Renal cortex interstitium (tissue), 11 donors: Measurements from ENCODE around the gene SGO2. TPM values are rescaled to one million over a fixed set of nuclear protein-coding genes. Genes with fewer than 3 reads are reported as not detected.
A peak's percentile ranks its signal among the peaks of the same experiment; 100 is the strongest.

Source experiments
- DNase-seq, 11 donors: peaks; one replicate each; pipeline ENCODE4 v3.0.0-alpha.2; 2013; ENCODE audit warnings: low read depth in 9 of 11, low spot score in 4 of 11; ENCODE audit errors: extremely low read depth in 1 of 11
- polyA plus RNA-seq, 3 donors: library from polyadenylated mRNA; unstranded; fragments of 120-200 nt; gene quantifications; one replicate each; pipeline ENCODE4 v1.2.1, GENCODE V29; 2013; ENCODE audit not compliant: insufficient read length in 3 of 3

SGO2 gene
- polyA plus RNA-seq, 3 donors = 12.7 to 19.2 (median 15.7) TPM

DNA sequence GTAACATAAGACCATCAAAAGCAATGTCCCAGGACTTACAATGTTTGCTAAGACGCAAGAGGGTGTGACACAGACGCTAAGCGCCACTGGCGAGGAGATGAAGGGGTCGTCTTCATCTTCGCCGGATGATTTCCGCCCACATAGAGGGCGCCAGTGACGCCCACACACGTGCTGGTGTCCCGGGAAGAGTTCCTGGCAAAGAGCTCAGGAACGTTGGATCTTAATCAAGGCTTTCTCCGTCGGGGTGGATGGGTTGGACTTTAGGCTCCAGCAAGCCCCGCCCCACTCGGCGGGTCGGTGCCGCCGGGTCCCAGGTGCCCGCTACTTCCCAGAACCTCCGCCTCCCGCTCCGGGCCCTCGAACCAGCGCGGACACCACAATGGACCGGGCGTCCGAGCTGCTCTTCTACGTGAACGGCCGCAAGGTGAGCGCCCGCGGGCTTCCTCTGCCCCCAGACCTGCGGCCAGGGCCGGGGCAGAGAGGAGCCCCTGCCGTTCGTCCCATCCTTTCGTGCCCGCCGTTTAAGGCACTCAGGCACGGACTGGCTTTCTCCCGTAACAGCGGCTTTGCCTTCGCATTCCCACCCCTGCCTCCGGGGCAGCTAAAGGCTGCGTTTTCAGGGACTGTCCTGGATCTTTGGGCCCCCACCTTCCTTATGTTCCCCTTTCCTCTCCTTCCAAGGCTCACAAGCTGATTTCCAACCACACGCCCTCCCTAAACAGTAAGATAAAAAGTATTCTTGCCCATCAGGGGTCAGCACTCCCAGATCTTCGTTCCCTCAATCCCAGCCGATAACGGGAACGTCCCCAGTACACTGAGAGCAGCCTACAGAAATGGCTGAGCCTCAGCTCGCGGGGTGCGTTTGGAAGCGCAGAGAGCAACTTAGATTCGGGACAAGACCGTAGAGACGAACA lies 60.0 kb downstream of the SGO2 start, which contains the start of gene AOX1:
Gene AOX1 (plus strand): TSS at position 285 of the 914 bp plus-strand sequence. CDS start 95 bp downstream, at position 380.
- peak in 5 of 11 donors; percentile 30 to 52 (median 41) for DNase-seq

DNA sequence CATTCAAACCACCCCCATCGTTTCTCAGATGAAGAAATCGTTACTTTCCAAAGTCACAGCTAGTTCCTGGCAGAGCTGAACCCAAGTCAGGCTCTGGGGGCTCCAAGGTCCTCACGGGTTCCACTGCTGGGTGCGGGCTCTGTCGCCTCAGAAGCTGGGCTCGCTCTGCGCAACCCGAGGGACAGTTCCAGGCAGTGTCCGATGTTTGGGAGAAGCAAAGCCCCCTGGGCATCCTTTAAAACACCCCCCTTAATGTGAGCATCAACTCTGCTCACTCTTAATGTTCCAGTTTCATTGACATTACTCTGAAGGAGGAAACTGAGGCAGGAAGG lies 60.6 kb downstream of the SGO2 start:
- no peak for DNase-seq

DNA sequence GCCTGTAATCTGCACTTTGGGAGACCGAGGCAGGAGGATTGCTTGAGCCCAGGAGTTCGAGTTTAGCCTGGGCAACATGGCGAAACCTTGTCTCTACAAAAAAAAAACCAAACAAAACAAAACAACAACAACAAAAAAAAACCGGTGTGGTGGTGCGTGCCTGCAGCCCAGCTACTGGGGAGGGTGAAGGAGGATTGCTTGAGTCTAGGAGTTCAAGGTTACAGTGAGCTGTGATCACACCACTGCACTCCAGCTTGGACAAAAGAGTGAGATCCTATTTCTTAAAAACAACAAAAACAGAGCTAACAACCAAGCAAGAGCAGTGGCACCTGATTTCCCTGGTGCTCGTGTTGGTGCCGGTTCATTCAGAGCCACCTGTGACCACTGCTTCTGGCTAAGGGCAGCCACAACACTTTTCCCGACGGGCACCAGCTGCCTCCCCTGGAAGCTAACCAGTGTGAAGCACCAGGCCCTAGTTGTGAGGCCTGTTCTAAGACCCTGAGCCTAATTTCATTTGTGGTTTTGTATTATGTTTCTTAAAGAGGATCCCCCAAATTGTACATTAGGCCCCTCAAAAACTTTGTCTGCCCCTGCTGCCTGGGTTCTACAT lies 61.1 kb downstream of the SGO2 start:
- DNase-seq = no peak

DNA sequence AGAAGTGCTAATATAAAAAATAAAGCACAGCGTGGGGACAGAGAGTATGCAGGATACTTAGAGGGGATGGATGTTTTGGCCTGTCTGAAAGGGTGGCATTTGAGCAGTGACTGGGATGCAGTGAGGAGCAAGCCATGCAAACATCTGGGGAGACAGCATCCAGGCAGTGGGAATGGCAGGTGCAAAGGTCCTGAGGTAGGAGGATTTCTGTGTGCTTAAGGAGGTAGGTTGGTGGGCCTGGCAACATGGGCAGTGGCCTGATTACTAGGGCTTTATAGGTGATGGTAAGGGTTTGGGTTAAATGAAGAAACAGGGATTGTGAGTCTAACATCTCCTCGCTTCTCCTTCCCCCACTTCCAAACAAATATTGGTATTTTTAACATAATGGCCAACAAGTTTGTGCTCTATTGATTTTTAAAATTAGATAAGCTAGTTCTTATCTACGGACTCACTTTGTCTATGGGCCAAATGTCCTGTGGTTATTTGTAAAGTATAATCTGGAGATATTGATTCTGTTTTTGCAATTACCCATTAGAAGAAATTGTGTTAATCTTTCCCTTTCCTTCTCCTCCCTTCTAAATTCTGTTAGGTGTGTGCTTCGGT lies 62.2 kb downstream of the SGO2 start:
- no peak for DNase-seq

- no peak for DNase-seq
These were observed 64.1 kb downstream of the SGO2 start for GRCh38 chr2:200590090-200590489.

DNA sequence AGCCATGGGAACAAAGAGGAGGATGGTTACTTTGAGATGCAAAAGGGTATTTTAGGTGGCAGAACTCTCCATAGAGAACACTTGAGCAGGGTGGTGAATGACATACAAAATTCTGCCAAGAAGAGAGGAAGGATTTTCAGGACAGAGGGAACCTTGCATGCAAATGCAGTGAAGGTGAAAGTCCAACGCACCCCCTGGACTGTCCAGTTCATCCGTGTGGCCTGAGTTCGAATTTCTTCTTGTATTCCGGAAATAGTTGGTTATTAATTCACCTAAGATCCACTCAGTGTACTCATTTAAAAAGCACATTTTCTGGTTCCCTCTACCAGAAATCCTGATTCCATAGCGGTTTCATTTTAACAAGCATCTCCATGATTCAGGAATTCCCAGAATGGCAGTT lies 65.3 kb downstream of the SGO2 start:
- no peak for DNase-seq

GRCh38 chr2:200592406-200593075 lies 66.5 kb downstream of the SGO2 start:
- DNase-seq = peak in 5 of 11 donors; percentile 30 to 52 (median 33)

DNA sequence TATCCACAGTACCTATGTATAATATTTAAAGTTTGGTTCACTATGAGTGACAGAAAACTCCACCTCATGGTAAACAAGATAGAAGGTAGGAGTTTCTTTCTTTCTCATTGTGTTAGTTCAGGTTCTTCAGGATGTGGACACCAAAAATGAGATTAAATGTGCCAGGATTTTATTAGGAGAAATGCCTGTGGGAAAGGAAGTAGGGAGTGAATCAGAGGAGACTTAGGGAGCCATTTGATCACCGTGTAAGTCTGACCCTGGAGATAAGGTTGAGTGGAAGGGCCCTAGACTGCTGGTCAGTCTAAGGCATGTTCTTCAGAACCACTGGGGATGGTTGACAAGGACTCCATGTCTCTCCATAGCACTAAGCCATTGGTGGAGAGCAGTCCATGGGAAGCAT lies 67.9 kb downstream of the SGO2 start:
- no peak for DNase-seq

DNA sequence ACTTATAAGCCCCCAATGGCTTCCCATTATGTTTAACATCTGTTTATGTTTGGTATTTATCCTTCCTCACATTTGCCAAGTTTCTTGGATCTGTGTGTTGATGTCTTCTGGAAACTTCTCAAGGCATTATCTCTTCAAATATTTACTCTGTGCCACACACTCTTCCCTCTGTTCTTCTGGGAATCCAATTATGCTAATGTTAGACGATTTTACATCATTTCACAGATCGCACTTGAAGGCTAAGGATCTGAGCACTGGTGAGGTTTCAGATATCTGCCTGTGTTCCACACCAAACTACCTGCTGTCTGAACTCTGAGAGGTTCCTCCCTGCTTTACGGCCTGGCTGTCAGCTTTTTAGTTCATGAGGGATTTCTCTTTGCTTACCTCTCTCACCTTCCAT lies 69.9 kb downstream of the SGO2 start:
- no peak for DNase-seq

DNA sequence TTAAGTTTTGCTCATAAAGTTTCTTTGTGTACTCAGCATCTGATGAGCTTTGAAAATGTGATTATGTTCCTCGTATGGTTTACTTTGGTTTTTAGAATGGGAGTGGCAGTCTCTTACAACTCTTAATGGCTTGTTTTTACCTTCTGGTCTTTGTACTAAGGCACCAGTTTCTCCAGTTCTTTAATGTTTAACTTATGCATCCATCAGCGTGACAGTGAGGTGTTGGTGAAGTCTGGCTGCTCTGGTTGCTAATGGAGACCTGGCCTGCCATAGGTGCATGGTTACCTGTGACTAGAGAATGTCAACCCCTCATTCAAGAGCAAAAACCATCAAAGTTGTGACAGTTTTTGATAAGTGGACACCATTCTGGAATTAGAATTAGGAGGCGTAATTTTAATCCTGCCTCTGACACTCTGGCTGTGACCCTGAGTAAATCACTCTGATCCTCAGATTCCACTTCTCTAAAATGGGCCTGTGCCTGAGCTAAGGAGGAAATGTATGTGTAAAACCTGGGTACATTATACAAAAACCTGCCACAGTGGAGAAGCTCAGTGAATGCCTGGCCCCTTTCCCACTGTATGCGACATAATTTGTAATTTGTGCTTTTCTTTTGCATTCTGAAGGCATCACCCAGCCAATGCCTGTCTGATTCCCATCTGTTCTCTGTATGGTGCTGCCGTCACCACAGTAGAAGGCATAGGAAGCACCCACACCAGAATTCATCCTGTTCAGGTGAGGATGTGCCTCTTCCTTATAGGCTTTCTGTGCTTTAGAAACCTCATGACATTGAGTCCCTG lies 71.0 kb downstream of the SGO2 start:
- DNase-seq = peak in 1 of 11 donors; percentile 11

DNA sequence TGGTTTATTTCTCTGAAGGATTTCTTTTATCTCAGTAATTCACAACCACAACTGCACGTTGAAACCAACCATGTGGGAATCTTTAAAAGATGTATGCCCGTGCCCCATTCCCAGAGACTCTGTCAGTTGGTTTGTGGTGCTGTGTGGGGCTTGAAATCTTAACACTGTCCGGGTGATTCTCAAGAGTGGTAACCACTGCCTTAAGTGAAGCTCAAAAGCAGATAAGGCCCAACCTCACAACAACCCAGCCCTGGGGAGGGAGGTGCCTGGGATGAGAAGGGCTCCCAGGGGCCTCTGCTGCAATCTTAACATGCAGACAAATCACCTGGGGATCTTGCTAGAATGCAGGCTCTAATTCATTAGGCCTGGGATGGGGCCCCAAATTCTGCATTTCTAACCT lies 73.2 kb downstream of the SGO2 start:
- no peak for DNase-seq

DNA sequence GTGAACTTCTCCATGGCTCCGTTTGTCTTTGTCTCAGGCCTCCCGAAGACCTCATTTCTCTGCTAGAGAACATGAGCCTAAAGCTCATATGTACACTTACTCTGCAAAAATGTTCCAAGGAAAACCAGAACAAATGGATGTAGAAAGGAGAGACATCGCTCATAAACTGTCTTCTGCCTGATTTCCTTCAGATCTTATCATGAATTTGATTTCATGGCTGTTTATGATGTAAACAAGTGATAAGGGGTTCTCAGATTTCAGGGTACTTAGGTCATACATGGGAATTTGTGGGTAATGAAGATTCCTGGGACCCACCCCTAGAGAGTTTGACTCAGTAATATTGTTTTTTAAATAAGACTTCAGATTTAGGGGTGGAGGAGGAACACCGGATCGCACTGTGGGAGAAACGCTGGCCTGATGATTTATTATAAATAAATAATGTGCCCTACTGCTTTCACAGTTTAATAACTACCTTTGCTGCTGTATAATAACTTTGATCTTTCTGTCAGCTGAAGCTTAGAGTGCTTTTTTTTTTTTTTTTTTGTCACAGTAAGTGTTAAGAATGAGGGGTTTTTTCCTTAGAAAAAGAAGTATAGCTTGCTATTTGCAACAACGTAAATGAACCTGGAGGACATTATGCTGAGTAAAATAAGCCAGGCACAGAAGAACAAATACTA lies 74.7 kb downstream of the SGO2 start:
- no peak for DNase-seq

- no peak for DNase-seq
These were observed 76.6 kb downstream of the SGO2 start for GRCh38 chr2:200602584-200602983.

GRCh38 chr2:200603972-200604371 lies 78.0 kb downstream of the SGO2 start:
- DNase-seq = no peak

- no peak for DNase-seq
These were observed 78.7 kb downstream of the SGO2 start for GRCh38 chr2:200604571-200605255.

DNA sequence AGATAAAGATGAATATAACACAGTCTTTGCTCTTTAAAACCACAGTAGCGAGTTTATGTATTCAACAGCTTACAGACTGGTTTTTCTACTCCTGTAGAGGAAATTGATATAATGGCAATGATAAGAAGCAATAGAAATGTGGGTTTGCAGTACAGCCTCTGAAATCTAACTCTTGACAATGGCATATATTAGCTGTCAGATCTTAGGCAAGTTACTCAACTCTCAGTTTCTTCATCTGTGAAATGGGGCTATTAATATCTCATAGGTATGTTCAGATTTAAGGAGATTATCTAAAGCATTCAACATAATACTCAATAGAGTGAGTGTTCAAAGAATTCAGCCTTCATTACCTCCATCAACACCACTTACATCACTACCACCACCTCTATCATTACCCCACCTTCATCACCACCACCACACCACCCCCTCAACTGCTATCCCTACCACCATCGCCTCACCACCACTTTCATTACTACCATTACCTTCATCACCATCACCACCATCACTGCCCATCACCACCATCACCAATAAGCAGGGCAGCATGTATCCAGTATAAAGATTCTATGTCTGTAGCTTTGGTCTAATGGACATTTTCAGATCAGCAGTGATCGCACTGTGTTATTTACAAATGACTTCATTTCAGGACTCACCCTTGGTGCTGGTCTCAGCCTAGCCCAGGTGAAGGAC lies 82.5 kb downstream of the SGO2 start:
- DNase-seq = no peak

DNA sequence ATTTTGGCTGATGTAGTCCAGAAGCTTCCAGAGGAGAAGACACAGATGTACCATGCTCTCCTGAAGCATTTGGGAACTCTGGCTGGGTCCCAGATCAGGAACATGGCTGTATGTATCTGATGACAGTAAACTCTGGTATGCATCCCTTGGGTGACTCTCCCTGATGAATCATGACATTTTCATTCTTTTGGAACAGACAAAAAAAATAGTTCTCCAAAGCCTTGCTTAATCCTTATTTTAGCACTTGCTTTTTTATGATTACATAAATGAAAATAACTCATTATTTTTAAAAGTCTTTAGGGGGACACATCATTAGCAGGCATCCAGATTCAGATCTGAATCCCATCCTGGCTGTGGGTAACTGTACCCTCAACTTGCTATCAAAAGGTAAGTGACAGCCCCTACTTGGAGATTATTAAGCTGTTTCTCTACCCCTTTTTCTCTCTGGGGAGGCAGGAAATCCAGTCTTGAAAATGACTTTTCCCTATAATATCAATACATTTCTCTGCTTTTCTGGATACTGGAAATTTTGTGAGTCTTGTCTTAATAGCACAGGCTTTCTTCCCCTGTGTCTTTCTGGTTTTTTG lies 83.1 kb downstream of the SGO2 start:
- no peak for DNase-seq
